Gastroesophageal sphincter (tissue), 4 donors: ENCODE data around the gene C17orf58. TPM values are rescaled to one million over a fixed set of nuclear protein-coding genes. Genes with fewer than 3 reads are reported as not detected.

Experiments
- ATAC-seq: fragments of 150-250 bp; one replicate; pipeline ENCODE4 v1.9.1; 2016; ENCODE audit warnings: mild to moderate bottlenecking, moderate library complexity
- H3K27ac ChIP-seq, 4 donors: fragments of 200-600 bp; sonication (generic) in 3 of 4; 1 replicate in 3 of 4; 2 replicates in 1 of 4; pipeline ENCODE4 v1.5.1; 2016 to 2019
- H3K27me3 ChIP-seq: fragments of 200-600 bp; sonication (generic); one replicate; pipeline ENCODE4 v1.5.1; 2019
- H3K36me3 ChIP-seq, 2 donors: fragments of 200-600 bp; sonication (generic); one replicate each; pipeline ENCODE4 v1.5.1; 2019; ENCODE audit warnings: control low read depth in 1 of 2
- H3K4me1 ChIP-seq, 3 donors: fragments of 200-600 bp; sonication (generic); 1 replicate in 2 of 3; 2 replicates in 1 of 3; pipeline ENCODE4 v1.5.1; 2016 to 2019; ENCODE audit warnings: control low read depth in 2 of 3
- H3K4me3 ChIP-seq, 2 donors: fragments of 200-600 bp; sonication (generic); one replicate each; pipeline ENCODE4 v1.5.1; 2019; ENCODE audit warnings: mild to moderate bottlenecking in 1 of 2, moderate library complexity in 1 of 2
- H3K9me3 ChIP-seq, 3 donors: fragments of 200-600 bp; sonication (generic); one replicate each; pipeline ENCODE4 v1.5.1; 2017 to 2019; ENCODE audit warnings: control low read depth in 2 of 3
- CTCF ChIP-seq, 4 experiments: fragments of 200-600 bp in 2 of 4; fragments of 450-650 bp in 2 of 4; sonication (generic) in 1 of 4; IDR thresholded peaks; one replicate each; pipeline ENCODE4 v1.5.1; 2017 to 2019; ENCODE audit warnings: antibody characterized with exemption in 4 of 4, mild to moderate bottlenecking in 2 of 4, moderate library complexity in 2 of 4
- EP300 ChIP-seq: sonication (generic); formaldehyde crosslinking; IDR thresholded peaks from one replicate; pipeline ENCODE4 v1.6.1; 2017; ENCODE audit warnings: antibody characterized with exemption, mild to moderate bottlenecking
- POLR2A ChIP-seq, 2 donors: fragments of 450-650 bp; IDR thresholded peaks; one replicate each; pipeline ENCODE4 v1.6.1; 2017; ENCODE audit warnings: antibody characterized with exemption in 2 of 2, mild to moderate bottlenecking in 2 of 2, moderate library complexity in 1 of 2
- POLR2AphosphoS5 ChIP-seq: sonication (generic); formaldehyde crosslinking; IDR thresholded peaks from one replicate; pipeline ENCODE4 v1.6.1; 2017; ENCODE audit warnings: antibody characterized with exemption
- WGBS, 2 donors: methylation state at CpG; one replicate each; pipeline ENCODE4 v1.1.5; 2018; ENCODE audit warnings: low coverage in 1 of 2; 5-methylcytosine and 5-hydroxymethylcytosine counted together
- total RNA-seq, 4 donors: library from RNA; depleted of rRNA; stranded (reverse); fragments of >200 nt; gene quantifications; one replicate each; pipeline ENCODE4 v1.1.0, GENCODE V29; 2016

Gene C17orf58
- total RNA-seq, 4 donors from 2014 or later: 5.3 to 17.8 (median 7.3) TPM

- TF ChIP-seq POLR2AphosphoS5 (no peak), EP300 (no peak), POLR2A (IDR thresholded peaks at IDR 0.05) (no peak), CTCF (IDR thresholded peaks at IDR 0.05) (no peak)
- H3K36me3 ChIP-seq: peaks cover 0 to 96% of the 10 kb centered on the region in 2 donors
- H3K27ac ChIP-seq: no peak overlapping the region
- no peak for ATAC-seq
- no peak overlapping the region for H3K4me3 ChIP-seq
- WGBS, 2 donors: 94 to 100% methylated on average over 2 of the region's 2 CpGs
- H3K27me3 ChIP-seq: no peaks in the 10 kb centered on the region
- peaks cover 0 to 5% (median 0%) of the 10 kb centered on the region in 3 donors for H3K4me1 ChIP-seq
- no peaks in the 10 kb centered on the region for H3K9me3 ChIP-seq
Measured at GRCh38 chr17:67950945-67951344, 45.3 kb downstream of the C17orf58 start.

DNA sequence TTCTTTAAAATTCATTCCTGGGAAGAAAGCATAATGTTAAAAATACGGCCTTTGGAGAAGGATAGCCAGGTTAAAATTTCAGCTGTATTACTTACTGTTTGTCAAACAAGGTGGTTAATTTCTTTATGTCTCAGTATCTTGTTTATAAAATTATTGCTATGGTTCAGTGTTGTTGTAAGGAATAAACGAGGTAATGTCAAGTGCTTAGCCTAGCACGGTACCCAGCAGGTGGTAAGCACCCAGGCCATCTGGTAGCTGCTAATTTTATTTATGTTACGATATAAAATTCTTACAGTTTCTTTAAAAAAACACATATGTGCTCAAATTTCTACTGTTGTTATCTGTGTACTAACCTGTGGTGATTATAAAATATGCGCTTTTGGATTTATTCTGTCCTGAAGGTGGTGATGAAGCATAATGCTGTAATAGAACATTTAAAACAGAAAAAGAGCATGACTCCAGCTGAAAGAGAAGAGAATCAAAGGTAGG, 48.9 kb downstream of the C17orf58 start:
- WGBS, 2 donors: 89 to 91% methylated on average over 5 of the region's 5 CpGs

GRCh38 chr17:67946513-67946912, 49.8 kb downstream of the C17orf58 start:
- no peak for TF ChIP-seq EP300
- TF ChIP-seq CTCF (IDR thresholded peaks at IDR 0.05): no peak
- no peak for TF ChIP-seq POLR2AphosphoS5
- no peak for TF ChIP-seq POLR2A (IDR thresholded peaks at IDR 0.05)
- H3K27ac ChIP-seq: no peak overlapping the region
- peaks cover 0 to 100% of the 10 kb centered on the region in 2 donors for H3K36me3 ChIP-seq

More for the DNA sequence above, 48.9 kb downstream of the C17orf58 start:
- Histone ChIP-seq H3K4me1 (peaks cover 0 to 5% (median 0%) of the 10 kb centered on the region in 3 donors), H3K4me3 (no peak overlapping the region), H3K9me3 (no peaks in the 10 kb centered on the region), H3K27ac (no peak overlapping the region), H3K36me3 (peaks cover 0 to 100% of the 10 kb centered on the region in 2 donors), H3K27me3 (no peaks in the 10 kb centered on the region)
- TF ChIP-seq CTCF (IDR thresholded peaks at IDR 0.05): no peak
- TF ChIP-seq POLR2A (IDR thresholded peaks at IDR 0.05): no peak
- no peak for TF ChIP-seq EP300
- no peak for TF ChIP-seq POLR2AphosphoS5
- no peak for ATAC-seq

DNA sequence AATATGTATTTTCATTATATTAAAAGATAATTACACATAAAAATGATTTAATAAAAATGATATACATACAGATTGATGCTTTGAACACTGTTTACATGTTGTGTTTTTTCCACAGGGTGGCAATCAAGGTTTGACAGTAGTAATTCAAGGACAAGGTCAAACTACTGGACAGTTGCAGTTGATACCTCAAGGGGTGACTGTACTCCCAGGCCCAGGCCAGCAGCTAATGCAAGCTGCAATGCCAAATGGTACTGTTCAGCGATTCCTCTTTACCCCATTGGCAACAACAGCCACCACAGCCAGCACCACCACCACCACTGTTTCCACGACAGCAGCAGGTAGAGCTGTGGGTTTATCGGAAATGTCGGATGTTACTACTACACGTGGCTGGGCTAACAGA, 52.2 kb downstream of the C17orf58 start:
- Histone ChIP-seq H3K27me3 (no peaks in the 10 kb centered on the region), H3K9me3 (no peaks in the 10 kb centered on the region), H3K4me3 (no peak overlapping the region), H3K4me1 (peaks cover 0 to 5% (median 0%) of the 10 kb centered on the region in 3 donors), H3K27ac (no peak overlapping the region), H3K36me3 (peaks cover 4 to 99% of the 10 kb centered on the region in 2 donors)
- no peak for TF ChIP-seq POLR2A (IDR thresholded peaks at IDR 0.05)
- no peak for TF ChIP-seq CTCF (IDR thresholded peaks at IDR 0.05)
- TF ChIP-seq POLR2AphosphoS5: no peak
- no peak for TF ChIP-seq EP300
- no peak for ATAC-seq
- 87 to 95% methylated on average over 4 to 5 of the region's 5 CpGs for WGBS, 2 donors

More at GRCh38 chr17:67946513-67946912, 49.8 kb downstream of the C17orf58 start:
- peaks cover 0 to 5% (median 0%) of the 10 kb centered on the region in 3 donors for H3K4me1 ChIP-seq
- ATAC-seq: no peak
- no peaks in the 10 kb centered on the region for H3K9me3 ChIP-seq
- H3K27me3 ChIP-seq: no peaks in the 10 kb centered on the region
- no peak overlapping the region for H3K4me3 ChIP-seq

DNA sequence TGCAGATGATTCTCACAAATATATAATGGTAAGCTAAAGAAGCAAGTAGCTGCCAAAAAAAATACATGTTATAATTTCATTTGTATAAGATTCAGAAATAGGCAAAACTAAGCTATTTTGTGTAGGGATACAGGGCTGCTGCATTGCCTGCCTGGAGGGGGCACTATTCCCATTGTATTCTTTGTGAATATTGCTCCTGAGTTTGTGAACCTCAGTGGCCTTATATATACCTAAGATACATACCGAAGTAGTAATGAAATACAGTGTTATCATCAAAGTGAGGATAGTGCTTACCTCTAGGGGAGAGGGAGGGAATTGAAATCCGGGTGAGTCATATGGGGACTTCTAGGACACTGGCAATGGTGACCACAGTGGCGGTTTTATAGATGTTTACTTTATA, 53.5 kb downstream of the C17orf58 start:
- TF ChIP-seq CTCF (IDR thresholded peaks at IDR 0.05) (peak in 3 of 4 experiments; percentile 16 to 19 (median 18)), EP300 (no peak)
- Histone ChIP-seq H3K4me1 (peaks cover 0 to under 1% (median 0%) of the 10 kb centered on the region in 3 donors), H3K36me3 (peaks cover 4 to 99% of the 10 kb centered on the region in 2 donors), H3K4me3 (no peak overlapping the region), H3K27me3 (no peaks in the 10 kb centered on the region), H3K9me3 (no peaks in the 10 kb centered on the region), H3K27ac (no peak overlapping the region)
- WGBS, 2 donors: 91 to 100% methylated on average over 2 to 3 of the region's 3 CpGs
- ATAC-seq: no peak
